Smooth muscle cell (in vitro differentiated cells): Measurements from ENCODE around the gene SIAH2. TPM values are rescaled to one million over a fixed set of nuclear protein-coding genes. Genes with fewer than 3 reads are reported as not detected.

Source experiments
- DNase-seq: peaks from one replicate; lab custom pipeline; 2025; ENCODE audit not compliant: unreplicated experiment; lab: John Stamatoyannopoulos, UW
- H2AFZ ChIP-seq: fragments of 200-600 bp; sonication (generic); 2 replicates; pipeline ENCODE4 v1.6.0; 2016; ENCODE audit warnings: antibody characterized with exemption, low read depth, mild to moderate bottlenecking
- H3F3A ChIP-seq: fragments of 200-600 bp; sonication (generic); 2 replicates; pipeline ENCODE4 v1.6.0; 2017; ENCODE audit warnings: antibody characterized with exemption, low read depth
- H3K27ac ChIP-seq: fragments of 200-600 bp; sonication (generic); 2 replicates; pipeline ENCODE4 v1.5.1; 2016; ENCODE audit warnings: low read depth, mild to moderate bottlenecking
- H3K27me3 ChIP-seq: fragments of 200-600 bp; sonication (generic); 2 replicates; pipeline ENCODE4 v1.6.1; 2016; ENCODE audit warnings: low read depth, mild to moderate bottlenecking
- H3K36me3 ChIP-seq: fragments of 200-600 bp; sonication (generic); 2 replicates; pipeline ENCODE4 v1.5.1; 2016; ENCODE audit warnings: low read depth
- H3K4me1 ChIP-seq: fragments of 200-600 bp; sonication (generic); 2 replicates; pipeline ENCODE4 v1.5.1; 2016; ENCODE audit warnings: low read depth
- H3K4me2 ChIP-seq: fragments of 200-600 bp; sonication (generic); 2 replicates; pipeline ENCODE4 v1.6.0; 2016; ENCODE audit warnings: mild to moderate bottlenecking
- H3K4me3 ChIP-seq: fragments of 200-600 bp; sonication (generic); 2 replicates; pipeline ENCODE4 v1.5.1; 2016; ENCODE audit warnings: mild to moderate bottlenecking
- H3K79me2 ChIP-seq: fragments of 200-600 bp; sonication (generic); 2 replicates; pipeline ENCODE4 v1.6.0; 2016; ENCODE audit warnings: low read depth, mild to moderate bottlenecking
- H3K9ac ChIP-seq: fragments of 200-600 bp; sonication (generic); 2 replicates; pipeline ENCODE4 v1.6.0; 2016; ENCODE audit warnings: low read depth
- H3K9me3 ChIP-seq: fragments of 200-600 bp; sonication (generic); replicated peaks from 2 replicates; pipeline ENCODE4 v1.5.1; 2016; ENCODE audit warnings: low read depth
- H4K20me1 ChIP-seq: fragments of 200-600 bp; sonication (generic); 2 replicates; pipeline ENCODE4 v1.6.0; 2016; ENCODE audit warnings: low read depth
- WGBS: methylation state at CpG from one replicate; pipeline ENCODE4 v1.1.7; 2016; ENCODE audit warnings: low lambda C conversion rate; 5-methylcytosine and 5-hydroxymethylcytosine counted together
- polyA plus RNA-seq: library from polyadenylated mRNA; unstranded; fragments of >200 nt; fragmentation: Nextera tagmentation; extraction: Ambion mirVana; gene quantifications from 2 replicates; pipeline ENCODE4 v1.2.1, GENCODE V29; 2016
- total RNA-seq: library from RNA; depleted of rRNA; stranded (reverse); fragments of >200 nt; gene quantifications from 2 replicates; pipeline ENCODE4 v1.2.3, GENCODE V29; 2014
- TF ChIP-seq, protein P1 (sequence below): fragments of 200-600 bp; sonication (generic); IDR thresholded peaks from 2 replicates; pipeline ENCODE4 v1.5.1; 2017; ENCODE audit warnings: borderline replicate concordance, mild to moderate bottlenecking, antibody characterized with exemption; ENCODE audit not compliant: insufficient read depth, poor library complexity, severe bottlenecking

Gene SIAH2
- total and polyA plus RNA-seq, 2 experiments from 2014 or later = 43.9 to 44.9 TPM

DNA sequence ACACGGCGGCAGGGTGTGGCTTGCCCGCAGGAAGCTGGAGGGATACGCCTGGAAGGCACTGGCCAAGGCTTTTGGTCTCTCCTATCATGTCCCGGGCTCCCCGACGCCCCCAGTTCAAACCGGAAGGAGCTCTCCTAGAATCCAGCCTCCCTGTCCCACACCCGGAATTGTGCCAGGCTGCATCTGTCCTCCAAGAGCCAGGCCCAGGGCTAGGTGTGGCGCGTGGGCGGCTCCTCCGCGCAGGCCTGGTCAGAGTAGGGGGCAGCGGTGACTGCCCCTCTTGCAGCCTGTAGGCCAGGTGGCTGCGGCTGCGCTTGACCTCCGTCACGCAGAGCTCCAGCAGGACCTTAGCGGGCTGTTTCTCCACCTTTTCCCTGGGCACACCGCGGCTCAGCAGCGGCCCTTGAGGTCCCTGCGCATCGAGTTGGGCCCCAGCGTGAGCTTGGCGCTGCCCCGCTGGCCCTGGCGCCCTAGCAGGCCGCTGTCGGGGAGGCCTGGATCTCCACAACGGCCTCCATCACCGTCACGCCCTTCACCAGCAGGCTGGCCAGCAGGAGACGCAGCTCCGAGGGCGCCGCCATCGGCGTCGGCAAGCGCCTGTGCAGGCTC, 15.9 kb upstream of the SIAH2 start:
- DNase-seq = no peak
- H4K20me1 ChIP-seq = no peaks in the 10 kb centered on the region
- 98% methylated on average over 42 of the region's 42 CpGs for WGBS
- H3K36me3 ChIP-seq = no peaks in the 10 kb centered on the region
- no peaks in the 10 kb centered on the region for H3K79me2 ChIP-seq
- H2AFZ ChIP-seq = no peak overlapping the region
- H3K4me2 ChIP-seq = no peak overlapping the region
- H3K27ac ChIP-seq = no peak overlapping the region
- no peak overlapping the region for H3K9ac ChIP-seq
- no peaks in the 10 kb centered on the region for H3K9me3 ChIP-seq
- no peaks in the 10 kb centered on the region for H3K27me3 ChIP-seq
- no peak overlapping the region for H3K4me3 ChIP-seq
- no peaks in the 10 kb centered on the region for H3F3A ChIP-seq
- TF ChIP-seq, protein P1, sequence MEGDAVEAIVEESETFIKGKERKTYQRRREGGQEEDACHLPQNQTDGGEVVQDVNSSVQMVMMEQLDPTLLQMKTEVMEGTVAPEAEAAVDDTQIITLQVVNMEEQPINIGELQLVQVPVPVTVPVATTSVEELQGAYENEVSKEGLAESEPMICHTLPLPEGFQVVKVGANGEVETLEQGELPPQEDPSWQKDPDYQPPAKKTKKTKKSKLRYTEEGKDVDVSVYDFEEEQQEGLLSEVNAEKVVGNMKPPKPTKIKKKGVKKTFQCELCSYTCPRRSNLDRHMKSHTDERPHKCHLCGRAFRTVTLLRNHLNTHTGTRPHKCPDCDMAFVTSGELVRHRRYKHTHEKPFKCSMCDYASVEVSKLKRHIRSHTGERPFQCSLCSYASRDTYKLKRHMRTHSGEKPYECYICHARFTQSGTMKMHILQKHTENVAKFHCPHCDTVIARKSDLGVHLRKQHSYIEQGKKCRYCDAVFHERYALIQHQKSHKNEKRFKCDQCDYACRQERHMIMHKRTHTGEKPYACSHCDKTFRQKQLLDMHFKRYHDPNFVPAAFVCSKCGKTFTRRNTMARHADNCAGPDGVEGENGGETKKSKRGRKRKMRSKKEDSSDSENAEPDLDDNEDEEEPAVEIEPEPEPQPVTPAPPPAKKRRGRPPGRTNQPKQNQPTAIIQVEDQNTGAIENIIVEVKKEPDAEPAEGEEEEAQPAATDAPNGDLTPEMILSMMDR = no peak
- no peaks in the 10 kb centered on the region for H3K4me1 ChIP-seq

DNA sequence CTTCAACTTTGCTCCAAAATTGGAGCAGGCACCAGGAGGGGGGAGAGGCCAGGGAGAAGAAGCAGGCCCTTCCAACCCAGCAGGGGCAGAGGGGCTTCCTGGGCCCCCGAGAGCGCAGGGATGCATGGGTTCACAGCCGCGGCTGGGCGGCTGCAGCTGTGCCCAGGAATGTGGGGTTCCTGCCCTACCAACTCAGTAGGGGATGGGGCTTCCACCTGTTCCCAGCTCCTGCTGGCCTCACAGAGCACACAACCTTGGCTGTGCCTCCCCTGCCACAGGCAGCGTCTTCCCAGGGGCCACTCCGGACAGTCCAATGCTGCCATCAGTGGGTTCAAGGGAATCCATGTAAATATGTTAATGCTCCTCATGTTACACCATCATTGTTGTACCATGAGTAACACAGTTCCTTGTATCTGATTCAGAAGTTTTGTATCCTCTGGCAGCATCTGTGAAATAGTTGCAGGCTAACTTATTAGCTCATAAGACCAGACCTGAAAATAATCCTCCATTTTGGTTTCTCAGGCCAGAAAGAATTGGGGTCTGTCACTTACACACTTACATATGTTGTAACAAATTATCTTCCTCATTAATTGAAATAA, 12.1 kb upstream of the SIAH2 start:
- H3K4me1 ChIP-seq = no peaks in the 10 kb centered on the region
- no peak overlapping the region for H3K27ac ChIP-seq
- no peaks in the 10 kb centered on the region for H3K27me3 ChIP-seq
- no peaks in the 10 kb centered on the region for H3K9me3 ChIP-seq
- no peaks in the 10 kb centered on the region for H3F3A ChIP-seq
- no peak for DNase-seq
- H3K9ac ChIP-seq = no peak overlapping the region
- TF ChIP-seq, protein P1 = no peak
- no peak overlapping the region for H3K4me2 ChIP-seq
- H3K36me3 ChIP-seq = no peaks in the 10 kb centered on the region
- no peak overlapping the region for H3K4me3 ChIP-seq
- WGBS = 96% methylated on average over 7 of the region's 7 CpGs
- no peak overlapping the region for H2AFZ ChIP-seq
- H3K79me2 ChIP-seq = no peaks in the 10 kb centered on the region
- H4K20me1 ChIP-seq = no peaks in the 10 kb centered on the region

DNA sequence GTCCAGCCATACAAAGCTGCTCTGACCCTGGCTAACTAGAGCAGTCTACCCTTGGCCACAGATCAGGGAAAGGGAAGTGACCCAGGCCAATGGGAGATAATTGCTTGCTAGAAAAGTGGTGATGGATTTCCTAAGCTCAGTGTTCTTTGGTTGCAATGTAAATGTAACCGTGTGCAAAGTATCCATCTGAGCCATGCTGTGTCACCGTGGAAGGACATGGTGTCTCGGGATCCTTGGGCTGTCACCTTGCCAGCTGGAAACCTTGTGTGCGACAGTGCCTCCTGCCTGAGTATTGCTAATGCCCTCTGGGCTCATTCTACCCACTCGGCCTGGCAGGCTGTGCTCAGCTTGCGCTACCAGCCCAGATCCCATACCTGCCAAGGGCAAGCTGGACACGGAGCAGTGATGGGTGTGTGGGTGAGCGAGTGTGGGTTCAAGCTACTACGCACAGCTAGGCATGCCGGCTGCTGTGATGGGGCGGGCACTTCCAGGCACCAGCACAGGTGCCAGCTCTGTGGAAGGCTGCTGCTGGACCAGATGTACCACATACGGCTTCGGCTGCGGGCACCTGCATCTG, 10.7 kb upstream of the SIAH2 start:
- Histone ChIP-seq H3K4me2 (no peak overlapping the region), H3K9me3 (no peaks in the 10 kb centered on the region), H3K79me2 (no peaks in the 10 kb centered on the region), H3K36me3 (no peaks in the 10 kb centered on the region), H2AFZ (no peak overlapping the region), H3K27ac (no peak overlapping the region), H4K20me1 (no peaks in the 10 kb centered on the region), H3K4me3 (no peak overlapping the region), H3K9ac (no peak overlapping the region), H3K27me3 (no peaks in the 10 kb centered on the region), H3K4me1 (no peaks in the 10 kb centered on the region), H3F3A (no peaks in the 10 kb centered on the region)
- TF ChIP-seq, protein P1 = no peak
- 97% methylated on average over 14 of the region's 14 CpGs for WGBS
- no peak for DNase-seq

DNA sequence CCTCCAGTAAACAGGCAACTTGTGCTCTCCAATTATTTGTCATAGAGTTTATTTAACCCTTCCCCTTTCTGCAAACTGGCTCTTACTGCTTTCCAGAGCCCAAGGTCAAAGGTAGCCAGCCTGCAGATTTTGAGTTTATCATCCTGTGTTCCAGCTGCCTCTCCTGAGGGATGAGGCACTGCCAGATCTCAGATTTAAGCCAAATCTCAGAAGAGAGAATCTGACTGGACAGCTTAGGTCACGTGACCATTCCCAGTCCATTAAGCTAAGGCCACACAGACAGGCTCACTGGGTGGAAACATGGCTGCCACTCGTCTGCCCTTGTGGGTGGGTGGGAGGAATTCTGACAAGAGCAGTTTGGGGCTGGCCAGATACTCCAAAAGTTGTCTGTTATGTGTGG, 8.6 kb upstream of the SIAH2 start:
- Histone ChIP-seq H4K20me1 (no peaks in the 10 kb centered on the region), H2AFZ (no peak overlapping the region), H3K9ac (no peak overlapping the region), H3F3A (peaks cover 3% of the 10 kb centered on the region), H3K4me3 (no peak overlapping the region), H3K27ac (no peak overlapping the region), H3K79me2 (no peaks in the 10 kb centered on the region), H3K36me3 (no peaks in the 10 kb centered on the region), H3K9me3 (no peaks in the 10 kb centered on the region), H3K27me3 (no peaks in the 10 kb centered on the region), H3K4me1 (peaks cover 3% of the 10 kb centered on the region), H3K4me2 (no peak overlapping the region)
- no peak for DNase-seq
- TF ChIP-seq, protein P1 = no peak
- WGBS = 85% methylated on average over 2 of the region's 2 CpGs
